Vagina (tissue), 2 donors: ENCODE results near the gene DAGLB. TPM values are rescaled to one million over a fixed set of nuclear protein-coding genes. Genes with fewer than 3 reads are reported as not detected.

Source experiments
- DNase-seq, 2 donors: peaks; one replicate each; pipeline ENCODE4 v3.0.0-alpha.2; 2017; ENCODE audit errors: extremely low spot score in 2 of 2
- H3K27ac ChIP-seq: fragments of 200-600 bp; sonication (generic); one replicate; pipeline ENCODE4 v1.5.1; 2019
- H3K27me3 ChIP-seq: fragments of 200-600 bp; sonication (generic); one replicate; pipeline ENCODE4 v1.5.1; 2019
- H3K36me3 ChIP-seq, 2 donors: fragments of 200-600 bp; sonication (generic); one replicate each; pipeline ENCODE4 v1.5.1; 2017 to 2019
- H3K4me1 ChIP-seq: fragments of 200-600 bp; sonication (generic); one replicate; pipeline ENCODE4 v1.5.1; 2019
- H3K4me3 ChIP-seq, 2 donors: fragments of 200-600 bp; sonication (generic); 1 replicate in 1 of 2; 2 replicates in 1 of 2; pipeline ENCODE4 v1.5.1; 2016 to 2019
- H3K9me3 ChIP-seq: fragments of 200-600 bp; sonication (generic); one replicate; pipeline ENCODE4 v1.5.1; 2019
- POLR2A ChIP-seq, 2 donors: fragments of 450-650 bp; IDR thresholded peaks; one replicate each; pipeline ENCODE4 v1.6.1; 2017; ENCODE audit warnings: antibody characterized with exemption in 2 of 2, mild to moderate bottlenecking in 2 of 2, moderate library complexity in 2 of 2
- POLR2AphosphoS5 ChIP-seq, 2 donors: sonication (generic); formaldehyde crosslinking; IDR thresholded peaks; one replicate each; pipeline ENCODE4 v1.9.0; 2017; ENCODE audit warnings: antibody characterized with exemption in 2 of 2, mild to moderate bottlenecking in 2 of 2, low read depth in 1 of 2; ENCODE audit not compliant: insufficient read depth in 1 of 2
- intact Hi-C: fragments of 100-400 bp; cut with DNase I; formaldehyde crosslinking; loops from one replicate; pipeline ENCODE4 v1.15.1; 2023
- total RNA-seq: library from RNA; depleted of rRNA; stranded (reverse); fragments of >200 nt; gene quantifications from one replicate; pipeline ENCODE4 v1.2.3, GENCODE V29; 2016
- TF ChIP-seq, protein P1 (sequence below), 3 experiments: fragments of 450-650 bp in 2 of 3; fragments of 200-600 bp in 1 of 3; sonication (generic) in 1 of 3; IDR thresholded peaks; one replicate each; pipeline ENCODE4 v1.5.1; 2017 to 2019; ENCODE audit warnings: antibody characterized with exemption in 3 of 3, mild to moderate bottlenecking in 2 of 3, moderate library complexity in 2 of 3

The DAGLB gene
- total RNA-seq, 1 donor from 2014 or later, result 22.1 TPM

DNA sequence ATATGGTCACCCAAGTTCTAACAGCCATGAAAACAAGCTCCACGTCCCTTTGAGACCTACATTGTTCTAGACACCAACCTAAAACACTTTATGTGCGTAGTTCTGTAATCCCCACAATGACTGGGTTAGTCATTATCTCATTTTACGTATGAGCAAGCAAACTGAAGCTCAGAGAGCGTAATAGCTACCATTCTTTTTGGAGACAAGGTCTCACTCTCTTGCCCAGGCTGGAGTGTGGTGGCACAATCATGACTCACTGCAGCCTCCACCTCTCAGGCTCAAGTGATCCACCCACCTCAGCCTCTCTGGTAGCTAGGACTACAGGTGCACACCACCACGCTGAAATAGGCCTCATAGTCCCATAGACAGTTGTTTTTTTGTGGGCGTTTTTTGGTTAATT is 10.5 kb downstream of the DAGLB start:
- no peak for DNase-seq
- Histone ChIP-seq H3K9me3 (no peaks in the 10 kb centered on the region), H3K27ac (no peak overlapping the region), H3K4me1 (peaks cover 25% of the 10 kb centered on the region), H3K4me3 (no peak overlapping the region), H3K36me3 (peaks cover 0 to 14% of the 10 kb centered on the region in 2 donors), H3K27me3 (no peaks in the 10 kb centered on the region)
- intact Hi-C loops, result no loop called here
- TF ChIP-seq POLR2A (IDR thresholded peaks at IDR 0.05) (no peak), POLR2AphosphoS5 (IDR thresholded peaks at IDR 0.05; ENCODE audit: insufficient read depth in 1 of 2, low read depth in 1 of 2) (no peak)
- TF ChIP-seq, protein P1, sequence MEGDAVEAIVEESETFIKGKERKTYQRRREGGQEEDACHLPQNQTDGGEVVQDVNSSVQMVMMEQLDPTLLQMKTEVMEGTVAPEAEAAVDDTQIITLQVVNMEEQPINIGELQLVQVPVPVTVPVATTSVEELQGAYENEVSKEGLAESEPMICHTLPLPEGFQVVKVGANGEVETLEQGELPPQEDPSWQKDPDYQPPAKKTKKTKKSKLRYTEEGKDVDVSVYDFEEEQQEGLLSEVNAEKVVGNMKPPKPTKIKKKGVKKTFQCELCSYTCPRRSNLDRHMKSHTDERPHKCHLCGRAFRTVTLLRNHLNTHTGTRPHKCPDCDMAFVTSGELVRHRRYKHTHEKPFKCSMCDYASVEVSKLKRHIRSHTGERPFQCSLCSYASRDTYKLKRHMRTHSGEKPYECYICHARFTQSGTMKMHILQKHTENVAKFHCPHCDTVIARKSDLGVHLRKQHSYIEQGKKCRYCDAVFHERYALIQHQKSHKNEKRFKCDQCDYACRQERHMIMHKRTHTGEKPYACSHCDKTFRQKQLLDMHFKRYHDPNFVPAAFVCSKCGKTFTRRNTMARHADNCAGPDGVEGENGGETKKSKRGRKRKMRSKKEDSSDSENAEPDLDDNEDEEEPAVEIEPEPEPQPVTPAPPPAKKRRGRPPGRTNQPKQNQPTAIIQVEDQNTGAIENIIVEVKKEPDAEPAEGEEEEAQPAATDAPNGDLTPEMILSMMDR (IDR thresholded peaks at IDR 0.05), result no peak

DNA sequence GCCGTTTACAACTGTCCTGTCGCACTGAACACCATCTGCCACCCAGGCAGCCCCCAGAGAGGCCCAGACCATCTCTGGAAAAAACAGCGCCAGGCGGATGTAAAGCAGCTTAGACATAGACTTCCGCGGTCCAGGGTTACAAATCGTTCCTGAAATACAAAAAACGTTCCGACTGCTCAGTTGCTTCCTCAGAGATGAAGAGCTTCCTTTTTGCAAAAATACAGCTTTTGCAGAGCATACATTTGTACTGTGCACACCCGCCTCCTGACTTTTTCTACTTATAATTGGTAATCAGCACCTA is 11.4 kb downstream of the DAGLB start:
- intact Hi-C loops, result no loop called here
- Histone ChIP-seq H3K36me3 (peaks cover 0 to 22% of the 10 kb centered on the region in 2 donors), H3K27ac (no peak overlapping the region), H3K27me3 (no peaks in the 10 kb centered on the region), H3K9me3 (no peaks in the 10 kb centered on the region), H3K4me3 (no peak overlapping the region), H3K4me1 (peaks cover 25% of the 10 kb centered on the region)
- no peak for DNase-seq
- TF ChIP-seq, protein P1 (IDR thresholded peaks at IDR 0.05), result no peak
- TF ChIP-seq POLR2A (IDR thresholded peaks at IDR 0.05) (no peak), POLR2AphosphoS5 (IDR thresholded peaks at IDR 0.05; ENCODE audit: insufficient read depth in 1 of 2, low read depth in 1 of 2) (no peak)

DNA sequence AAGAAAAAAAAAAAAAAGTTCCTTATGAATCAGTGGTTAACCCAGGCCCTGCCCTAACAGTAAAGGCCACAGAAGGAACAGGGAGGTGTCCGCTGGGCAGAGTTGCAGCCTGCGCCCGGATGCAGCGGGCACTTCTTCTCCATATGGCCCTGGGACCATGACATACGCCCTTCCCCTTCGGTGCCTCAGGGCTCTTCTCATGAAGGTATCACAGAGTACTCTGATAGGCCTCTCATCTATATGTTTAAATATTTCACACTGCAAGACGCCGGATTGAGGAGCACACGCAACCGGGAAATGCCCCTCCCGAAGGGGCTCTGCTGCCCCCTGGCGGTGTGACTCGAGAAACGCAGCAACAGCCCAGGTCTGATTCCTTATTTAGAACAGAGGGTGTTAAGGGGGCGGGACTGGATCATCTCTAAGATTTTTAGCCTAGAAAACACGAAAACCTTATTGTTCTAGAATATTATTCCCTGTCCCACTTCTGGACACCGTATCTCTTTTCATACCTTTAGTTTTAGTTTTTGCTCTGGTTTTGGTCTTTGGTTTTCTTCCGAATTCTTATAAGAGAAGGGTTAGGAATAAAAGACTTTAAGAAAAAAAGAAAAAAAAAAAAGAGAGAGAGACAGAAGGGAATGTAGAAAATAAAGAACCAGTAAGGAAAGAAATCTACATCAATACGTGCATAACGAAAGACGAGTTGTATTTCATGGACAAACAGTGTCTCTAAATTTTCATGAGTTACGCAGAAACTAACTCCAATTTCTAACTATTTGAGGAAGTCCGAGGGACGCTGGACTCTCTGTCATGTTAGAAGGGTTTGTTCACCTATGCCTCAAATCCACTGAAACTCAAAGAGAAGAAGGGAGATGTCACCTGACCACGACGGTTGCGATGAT is 12.0 kb downstream of the DAGLB start:
- intact Hi-C loops, result no loop called here
- DNase-seq, result no peak
- H3K4me3 ChIP-seq, result no peak overlapping the region
- H3K9me3 ChIP-seq, result no peaks in the 10 kb centered on the region
- peak overlapping the region; percentile 18 for H3K27ac ChIP-seq
- H3K36me3 ChIP-seq, result peaks cover 0 to 28% of the 10 kb centered on the region in 2 donors
- no peaks in the 10 kb centered on the region for H3K27me3 ChIP-seq
- H3K4me1 ChIP-seq, result peaks cover 25% of the 10 kb centered on the region
- TF ChIP-seq POLR2AphosphoS5 (IDR thresholded peaks at IDR 0.05; ENCODE audit: insufficient read depth in 1 of 2, low read depth in 1 of 2), result peak; percentile 35 to 62
- TF ChIP-seq, protein P1 (IDR thresholded peaks at IDR 0.05), result peak; percentile 82 to 88 (median 86)
- no peak for TF ChIP-seq POLR2A (IDR thresholded peaks at IDR 0.05)

DNA sequence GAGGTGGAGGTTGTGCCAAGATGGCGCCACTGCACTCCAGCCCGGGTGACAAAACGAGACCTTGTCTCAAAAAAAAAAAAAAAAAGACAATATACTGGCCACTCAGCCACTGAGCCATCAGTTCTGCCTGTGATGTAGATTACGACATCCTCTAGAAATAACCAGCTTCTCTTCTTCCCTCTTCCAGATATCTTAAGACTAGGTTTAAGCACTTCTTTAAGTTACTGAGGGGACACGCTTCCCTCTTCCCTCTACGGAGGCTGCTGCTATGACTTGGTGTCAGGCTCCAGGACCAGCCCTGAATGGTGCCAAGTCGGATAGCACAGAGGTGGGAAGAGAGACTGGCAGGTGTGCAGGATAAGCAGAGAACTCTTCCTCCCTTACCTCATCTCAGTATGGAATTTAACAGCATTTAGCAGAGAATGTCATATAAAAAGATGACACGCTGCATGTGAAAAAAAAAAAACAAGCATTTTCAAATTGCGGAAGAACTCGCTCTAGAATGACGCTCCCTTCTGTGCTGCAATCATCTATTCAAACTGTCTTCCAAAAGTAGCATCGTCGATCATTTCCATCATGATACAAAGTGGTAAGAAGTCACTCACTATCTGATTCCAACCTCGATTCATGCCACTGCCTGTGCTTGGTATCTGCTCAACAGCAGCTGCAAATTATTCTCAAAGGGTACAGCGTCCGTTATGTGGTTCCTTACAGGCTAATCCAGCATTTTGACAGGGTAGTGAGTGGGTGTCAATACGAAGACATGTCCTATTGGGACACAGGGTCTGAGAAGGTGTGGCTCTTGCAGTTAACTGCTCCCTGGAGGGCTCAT is 13.8 kb downstream of the DAGLB start:
- intact Hi-C loops, result no loop called here
- TF ChIP-seq POLR2AphosphoS5 (IDR thresholded peaks at IDR 0.05; ENCODE audit: insufficient read depth in 1 of 2, low read depth in 1 of 2) (no peak), POLR2A (IDR thresholded peaks at IDR 0.05) (no peak)
- TF ChIP-seq, protein P1 (IDR thresholded peaks at IDR 0.05), result no peak
- Histone ChIP-seq H3K36me3 (peaks cover 0 to 31% of the 10 kb centered on the region in 2 donors), H3K9me3 (no peaks in the 10 kb centered on the region), H3K4me3 (no peak overlapping the region), H3K27me3 (no peaks in the 10 kb centered on the region), H3K4me1 (peaks cover 21% of the 10 kb centered on the region), H3K27ac (no peak overlapping the region)
- DNase-seq, result no peak
